MM.1S (cell line): ENCODE measurements around the gene IRS2.
"Not testable (repeated sequence)": the region's sequence is repeated elsewhere in the genome, so short reads cannot be mapped to it uniquely, and the experiment has no call there.

Experiments used
- CTCF ChIP-seq: fragments of 300-600 bp; sonication (generic); IDR thresholded peaks from 2 replicates; pipeline ENCODE4 v1.5.1; 2016; ENCODE audit warnings: antibody characterized with exemption, low read length, mixed read lengths
- EZH2 ChIP-seq: fragments of 300-600 bp; sonication (generic); optimal IDR thresholded peaks from 2 replicates; pipeline ENCODE3; 2017; ENCODE audit warnings: low read depth, mild to moderate bottlenecking, antibody characterized with exemption, low read length, mixed read lengths
- EZH2phosphoT487 ChIP-seq: fragments of 300-600 bp; sonication (generic); IDR thresholded peaks from 2 replicates; pipeline ENCODE4 v1.6.1; 2018; ENCODE audit warnings: antibody characterized with exemption, low read length

- TF ChIP-seq CTCF, EZH2, EZH2phosphoT487: not testable (repeated sequence)
Measured at GRCh38 chr13:109823201-109823600, 36.8 kb upstream of the IRS2 start.
